NOMO-1 treated with dmso at 0.1 percent for 144 hours (cell line): Measurements from ENCODE around the gene TC2N.
A peak's percentile ranks its signal among the peaks of the same experiment; 100 is the strongest.
"Not testable (repeated sequence)": the region's sequence is repeated elsewhere in the genome, so short reads cannot be mapped to it uniquely, and the experiment has no call there.

Source experiments
- DNase-seq: peaks from one replicate; lab custom pipeline; 2025; ENCODE audit not compliant: unreplicated experiment; lab: John Stamatoyannopoulos, UW

TC2N gene

DNA sequence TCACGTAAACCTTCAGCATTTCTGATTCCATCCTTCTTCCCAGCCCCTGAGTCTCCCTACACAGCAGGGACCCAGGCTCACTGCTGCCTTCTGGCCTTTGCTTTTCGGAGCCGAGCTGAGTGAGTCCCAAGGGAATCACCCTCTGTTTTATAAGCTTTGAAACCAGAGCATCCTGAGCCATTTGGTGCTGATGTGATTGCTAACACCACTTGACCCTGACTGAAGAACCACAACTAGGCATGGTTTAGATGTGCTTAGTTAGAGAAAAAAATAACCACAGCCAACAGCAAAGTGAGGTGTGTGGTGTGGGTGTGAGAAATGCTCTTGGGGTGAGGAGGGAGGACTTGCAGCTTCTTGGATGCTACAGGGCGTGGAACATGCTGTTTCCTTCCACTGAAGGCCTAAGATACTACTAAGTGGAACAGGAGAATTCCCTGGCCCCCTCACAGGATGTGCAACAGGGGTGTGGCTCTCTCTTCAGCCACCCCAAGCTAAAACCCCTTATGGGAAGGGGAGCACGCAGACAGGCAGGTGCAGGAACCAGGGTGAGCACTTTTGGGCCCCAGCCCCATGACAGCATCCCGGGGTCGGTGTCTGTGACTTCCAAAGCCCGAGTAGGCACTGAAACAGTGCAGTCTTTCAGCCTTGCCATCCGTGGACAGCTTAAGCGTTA is at the start of gene TC2N:
Gene TC2N, minus strand, starts transcription at position 221 of the 673 bp plus-strand sequence. CDS start 53,767 bp downstream, outside the sequence.
- DNase-seq = no peak

DNA sequence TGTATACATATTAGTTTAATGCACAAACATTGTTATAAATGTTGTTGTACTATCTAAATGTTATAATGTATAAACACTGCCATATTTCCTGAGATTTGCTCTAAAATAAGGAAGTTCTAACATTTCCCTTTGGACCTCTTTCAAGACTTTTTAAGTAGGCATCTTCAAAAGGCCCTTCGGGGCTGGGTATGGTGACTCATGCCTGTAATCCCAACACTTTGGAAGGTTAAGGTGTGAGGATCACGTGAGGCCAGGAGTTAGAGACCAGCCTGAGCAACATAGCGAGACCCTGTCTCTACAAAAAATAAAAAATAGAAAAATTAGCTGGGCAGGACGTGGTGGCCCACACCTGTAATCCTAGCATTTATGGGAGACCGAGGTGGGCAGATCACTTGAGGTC is 44.7 kb upstream of the TC2N start:
- no peak for DNase-seq

DNA sequence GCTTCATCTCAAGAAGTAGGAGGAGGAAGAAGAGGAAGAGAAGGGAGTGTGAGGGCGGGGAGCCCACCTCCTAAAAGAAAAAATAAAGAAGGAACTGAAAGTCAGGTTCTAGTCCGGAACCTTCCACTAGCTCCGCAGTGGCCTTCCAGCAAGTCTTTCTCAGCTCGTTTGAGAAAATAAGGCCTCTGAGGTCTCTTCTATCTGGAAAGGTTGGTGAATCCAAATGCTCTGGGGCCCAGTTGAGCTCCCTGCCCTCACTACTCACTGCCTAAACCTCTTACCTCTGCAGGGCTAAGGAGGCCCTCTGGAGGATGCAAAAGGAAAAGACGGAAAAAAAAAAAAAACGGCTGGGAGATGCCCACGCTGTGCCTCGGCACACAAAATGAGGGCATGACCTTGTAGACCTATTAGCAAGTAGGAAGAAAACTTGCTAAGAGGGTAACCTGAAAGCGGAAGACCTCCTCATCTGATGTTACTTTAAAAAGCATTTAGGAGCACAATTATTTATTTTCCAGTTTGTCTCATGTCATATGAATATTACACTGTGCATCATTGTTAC is 44.2 kb upstream of the TC2N start:
- peak; percentile 75 for DNase-seq

DNA sequence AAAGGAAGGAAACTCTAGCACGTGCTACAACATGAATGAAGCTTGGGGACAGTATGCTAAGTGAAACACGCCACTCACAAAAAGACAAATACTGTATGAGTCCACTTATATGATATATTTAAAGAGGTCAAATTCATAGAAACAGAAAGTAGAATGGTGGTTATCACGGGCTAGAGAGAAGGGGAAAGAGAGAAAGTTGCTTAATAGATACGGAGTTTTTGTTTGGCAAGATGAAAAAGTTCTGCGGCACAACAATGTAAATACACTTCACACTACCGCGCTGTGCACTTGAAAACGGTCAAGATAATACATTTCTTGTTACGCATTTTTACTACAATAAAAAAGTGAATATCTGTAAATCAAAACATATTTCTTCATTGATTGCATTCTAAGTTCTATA is 42.9 kb upstream of the TC2N start:
- no peak for DNase-seq

GRCh38 chr14:91906374-91906773 is 39.0 kb upstream of the TC2N start:
- no peak for DNase-seq

GRCh38 chr14:91904956-91905645 is 37.8 kb upstream of the TC2N start:
- DNase-seq = no peak

DNA sequence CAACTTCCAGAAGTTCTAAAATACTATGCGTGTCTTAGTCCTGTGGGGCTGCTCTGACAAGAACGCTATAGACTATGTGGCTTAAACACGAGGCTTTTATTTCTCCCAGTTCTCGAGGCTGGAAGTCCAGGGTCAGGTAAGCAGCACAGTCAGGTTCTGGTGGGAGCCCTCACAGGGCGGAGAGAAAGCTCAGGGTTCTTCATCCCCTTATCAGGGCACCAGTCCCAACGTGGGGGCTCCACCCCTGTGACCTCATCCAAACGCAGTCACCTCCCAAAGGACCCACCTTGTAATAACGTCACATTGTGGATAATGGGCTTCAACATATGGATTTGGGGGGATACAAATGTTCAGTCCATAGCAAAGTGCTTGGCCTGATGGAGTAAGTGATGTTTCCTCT is 37.1 kb upstream of the TC2N start:
- DNase-seq = no peak

- no peak for DNase-seq
Observed at GRCh38 chr14:91903070-91903469, 35.7 kb upstream of the TC2N start.

- no peak for DNase-seq
Observed at GRCh38 chr14:91902336-91902735, 35.0 kb upstream of the TC2N start.

- no peak for DNase-seq
Observed at GRCh38 chr14:91901449-91902226, 34.3 kb upstream of the TC2N start.

- no peak for DNase-seq
Observed at GRCh38 chr14:91899806-91900205, 32.5 kb upstream of the TC2N start.

GRCh38 chr14:91899213-91899612 is 31.9 kb upstream of the TC2N start:
- no peak for DNase-seq

GRCh38 chr14:91898372-91898771 is 31.0 kb upstream of the TC2N start:
- no peak for DNase-seq

DNA sequence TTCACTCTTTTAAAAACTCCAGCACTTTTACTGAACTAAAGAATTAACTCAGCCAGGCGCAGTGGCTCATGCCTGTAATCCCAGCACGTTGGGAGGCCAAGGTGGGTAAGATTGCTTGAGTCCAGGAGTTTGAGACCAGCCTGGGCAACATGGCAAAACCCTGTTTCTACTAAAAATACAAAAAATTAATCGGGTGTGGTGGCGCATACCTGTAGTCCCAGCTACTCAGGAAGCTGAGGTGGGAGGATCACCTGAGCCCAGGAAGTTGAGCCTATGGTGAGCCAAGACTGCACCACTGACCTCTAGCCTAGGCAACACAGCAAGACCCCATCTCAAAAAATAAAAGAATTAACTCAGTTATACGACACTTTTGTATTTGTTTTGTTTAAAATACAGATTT is 30.4 kb upstream of the TC2N start:
- DNase-seq = not testable (repeated sequence)

- no peak for DNase-seq
Observed at GRCh38 chr14:91897106-91897701, 29.9 kb upstream of the TC2N start.

- no peak for DNase-seq
Observed at GRCh38 chr14:91896419-91896818, 29.1 kb upstream of the TC2N start.

DNA sequence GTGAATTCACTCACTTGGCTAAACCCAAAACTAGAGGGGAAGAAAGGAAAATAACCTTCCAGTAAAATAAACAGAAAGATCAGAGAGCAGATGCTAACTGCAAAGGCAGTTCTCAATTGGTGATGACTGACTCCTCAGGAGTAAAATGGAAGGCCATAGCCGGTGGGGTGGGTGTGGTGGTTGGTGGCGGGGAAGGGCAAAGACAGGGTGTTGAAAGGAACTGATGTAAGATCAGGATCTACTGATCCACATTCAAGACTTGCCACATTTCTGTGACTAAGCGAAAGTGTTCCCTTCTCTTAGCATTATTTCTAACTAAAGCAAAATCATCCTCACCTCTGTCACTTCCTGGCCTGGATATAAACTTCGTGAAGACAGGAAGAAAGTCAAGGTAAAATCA is 26.3 kb upstream of the TC2N start:
- no peak for DNase-seq

- DNase-seq = no peak
Observed at GRCh38 chr14:91893007-91893406, 25.7 kb upstream of the TC2N start.

- no peak for DNase-seq
Observed at GRCh38 chr14:91891721-91892220, 24.4 kb upstream of the TC2N start.

DNA sequence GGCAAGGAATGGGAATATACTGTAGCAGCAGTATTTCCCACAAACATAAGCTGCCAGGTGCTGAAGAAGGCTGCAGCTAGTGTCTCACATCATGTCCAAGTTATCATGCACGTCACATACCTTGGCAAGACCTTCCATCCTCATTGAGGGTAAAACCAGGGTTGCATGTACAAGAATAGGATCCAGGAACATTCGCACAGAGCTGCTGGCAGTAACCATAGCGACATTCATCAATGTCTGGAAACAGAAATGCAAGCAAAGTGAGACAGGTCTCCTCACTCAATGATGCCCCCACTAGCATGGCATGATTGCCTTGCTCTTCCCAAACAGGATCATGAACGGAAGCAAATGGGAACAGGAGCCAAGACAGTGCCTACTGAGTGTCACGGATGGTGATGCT is 23.8 kb upstream of the TC2N start:
- no peak for DNase-seq

- DNase-seq = no peak
Observed at GRCh38 chr14:91890291-91890749, 23.0 kb upstream of the TC2N start.
